WTC11 (cell line): ENCODE data around the gene MNT. TPM values are rescaled to one million over a fixed set of nuclear protein-coding genes. Genes with fewer than 3 reads are reported as not detected.

Source experiments
- ATAC-seq: fragments of 200-7000 bp; cut with Tn5 transposase; 2 replicates; pipeline ENCODE4 v1.10.0; 2021; ENCODE audit warnings: mild to moderate bottlenecking, moderate library complexity
- CTCF ChIA-PET: fragments of 300-600 bp; sonication (Branson Sonifier 250); formaldehyde crosslinking; loops from one replicate; lab custom pipeline; 2021; ENCODE audit warnings: antibody characterized with exemption; lab: Charles Lee
- POLR2A ChIA-PET: fragments of 350-600 bp; sonication (Branson Sonifier 250); formaldehyde crosslinking; loops from one replicate; lab custom pipeline; 2021; ENCODE audit warnings: antibody characterized with exemption; lab: Charles Lee
- DNase-seq: peaks from one replicate; pipeline ENCODE4 v3.0.0; 2021; ENCODE audit warnings: low spot score
- H3K27ac Mint-ChIP-seq: 2 replicates; pipeline ENCODE4 v1.8.0; 2021; ENCODE audit warnings: mixed read lengths
- H3K27me3 Mint-ChIP-seq: 2 replicates; pipeline ENCODE4 v1.8.0; 2021; ENCODE audit warnings: low read depth, mild to moderate bottlenecking, moderate library complexity, mixed read lengths
- H3K36me3 Mint-ChIP-seq: 2 replicates; pipeline ENCODE4 v1.8.0; 2021; ENCODE audit warnings: mixed read lengths
- H3K4me1 Mint-ChIP-seq: 2 replicates; pipeline ENCODE4 v1.8.0; 2022; ENCODE audit warnings: mixed read lengths
- H3K4me3 Mint-ChIP-seq: 2 replicates; pipeline ENCODE4 v1.8.0; 2021; ENCODE audit warnings: mild to moderate bottlenecking, moderate library complexity, mixed read lengths
- H3K9me3 Mint-ChIP-seq: 2 replicates; pipeline ENCODE4 v1.8.0; 2021; ENCODE audit warnings: mixed read lengths
- CBFB ChIP-seq: sonication (generic); formaldehyde crosslinking; IDR thresholded peaks from 2 replicates; pipeline ENCODE4 v1.8.1; 2022; ENCODE audit warnings: mild to moderate bottlenecking, low read depth, missing genetic modification reagents
- CDX4 ChIP-seq: fragments of 250-450 bp; sonication (Bioruptor Pico); IDR thresholded peaks from 2 replicates; pipeline ENCODE4 v1.9.0; 2021; ENCODE audit warnings: moderate library complexity, mild to moderate bottlenecking, inconsistent platforms, borderline replicate concordance
- E2F1 ChIP-seq: sonication (generic); formaldehyde crosslinking; IDR thresholded peaks from 2 replicates; pipeline ENCODE4 v1.8.0; 2022; ENCODE audit warnings: mild to moderate bottlenecking, missing genetic modification reagents
- E2F5 ChIP-seq: sonication (generic); formaldehyde crosslinking; IDR thresholded peaks from 2 replicates; pipeline ENCODE4 v1.8.1; 2022; ENCODE audit warnings: mild to moderate bottlenecking, moderate library complexity, missing genetic modification reagents
- EMX1 ChIP-seq: fragments of 250-450 bp; sonication (Bioruptor Pico); IDR thresholded peaks from 2 replicates; pipeline ENCODE4 v1.8.0; 2021; ENCODE audit warnings: mild to moderate bottlenecking
- FOXP4 ChIP-seq: sonication (generic); formaldehyde crosslinking; IDR thresholded peaks from 2 replicates; pipeline ENCODE4 v1.8.0; 2022; ENCODE audit warnings: mild to moderate bottlenecking, missing genetic modification reagents
- RORB ChIP-seq: fragments of 250-450 bp; sonication (Bioruptor Pico); IDR thresholded peaks from 2 replicates; pipeline ENCODE4 v1.9.0; 2021; ENCODE audit warnings: mild to moderate bottlenecking
- SP1 ChIP-seq: sonication (generic); formaldehyde crosslinking; conservative IDR thresholded peaks from 2 replicates; pipeline ENCODE4 v1.8.1; 2022; ENCODE audit warnings: missing genetic modification reagents
- USF1 ChIP-seq: sonication (generic); formaldehyde crosslinking; IDR thresholded peaks from 2 replicates; pipeline ENCODE4 v1.8.0; 2022; ENCODE audit warnings: mild to moderate bottlenecking, missing genetic modification reagents
- ZNF232 ChIP-seq: sonication (generic); formaldehyde crosslinking; IDR thresholded peaks from 2 replicates; pipeline ENCODE4 v1.8.0; 2022; ENCODE audit warnings: mild to moderate bottlenecking, missing genetic modification reagents
- ZNF512 ChIP-seq: sonication (generic); formaldehyde crosslinking; IDR thresholded peaks from 2 replicates; pipeline ENCODE4 v1.8.1; 2022; ENCODE audit warnings: missing genetic modification reagents, borderline replicate concordance
- total RNA-seq: library from RNA; stranded (reverse); gene quantifications from 3 replicates; pipeline ENCODE4 v1.2.3, GENCODE V29; 2021

MNT gene
- total RNA-seq, 1 experiment from 2014 or later, result 21.6 TPM

- DNase-seq (no peak), ATAC-seq (no peak)
- Mint-ChIP-seq H3K4me1 (peaks cover 26% of the 10 kb centered on the region), H3K9me3 (no peaks in the 10 kb centered on the region), H3K27ac (peak overlapping the region; percentile 27; the same call in 1 of the 2 replicates), H3K36me3 (peaks cover 3% of the 10 kb centered on the region; the same call in 1 of the 2 replicates), H3K4me3 (no peak overlapping the region), H3K27me3 (no peaks in the 10 kb centered on the region)
- TF ChIP-seq EMX1 (CRISPR knock-in tag) (no peak), E2F1 (CRISPR knock-in tag) (no peak)
- POLR2A ChIA-PET, result no interaction called here
- CTCF ChIA-PET, result interaction anchor here (1.3 to 7.4 kb wide), 2 partner anchors 30 to 33 kb away, joined by 5 to 268 read pairs; no protein-coding TSS in a partner anchor
Observed at GRCh38 chr17:2386400-2387085, 14.3 kb downstream of the MNT start.

- Mint-ChIP-seq H3K27ac (no peak overlapping the region), H3K4me3 (no peak overlapping the region), H3K27me3 (no peaks in the 10 kb centered on the region), H3K9me3 (no peaks in the 10 kb centered on the region), H3K4me1 (peaks cover 26% of the 10 kb centered on the region), H3K36me3 (peaks cover 3% of the 10 kb centered on the region; the same call in 1 of the 2 replicates)
- POLR2A ChIA-PET, result interaction anchor here (0.6 to 0.9 kb wide), 2 partner anchors 9 to 41 kb away, joined by 3 to 8 read pairs; no protein-coding TSS in a partner anchor
- TF ChIP-seq USF1, result no peak
- TF ChIP-seq CBFB (CRISPR knock-in tag), result no peak
- TF ChIP-seq FOXP4 (CRISPR knock-in tag), result no peak
- no peak for TF ChIP-seq E2F5 (CRISPR knock-in tag)
- TF ChIP-seq CDX4 (CRISPR knock-in tag), result no peak
- TF ChIP-seq SP1 (CRISPR knock-in tag), result no peak
- TF ChIP-seq RORB (CRISPR knock-in tag), result no peak
- TF ChIP-seq ZNF232, result no peak
- no peak for TF ChIP-seq ZNF512 (CRISPR knock-in tag)
- CTCF ChIA-PET, result interaction anchor here (0.6 to 7.4 kb wide), 7 partner anchors 10 to 336 kb away, joined by 3 to 268 read pairs (median 3); no protein-coding TSS in a partner anchor
- peak; percentile 33 for ATAC-seq
- no peak for DNase-seq
Observed at GRCh38 chr17:2385240-2386210, 15.3 kb downstream of the MNT start.
